OCI-LY7 (cell line): ENCODE measurements around the gene LY6G6D. TPM values are rescaled to one million over a fixed set of nuclear protein-coding genes. Genes with fewer than 3 reads are reported as not detected.

ENCODE experiments used
- BruUV-seq: library from RNA; stranded (reverse); fragments of 400-500 nt; replicated peaks from 2 replicates; lab custom pipeline; 2021; lab: Mats Ljungman, UMichigan
- CTCF ChIA-PET: fragments of 300-600 bp; sonication (Branson Sonifier 250); formaldehyde crosslinking; loops from one replicate; lab custom pipeline; 2022; ENCODE audit warnings: antibody characterized with exemption; ENCODE audit not compliant: unreplicated experiment; lab: Charles Lee
- POLR2A ChIA-PET: fragments of 300-600 bp; sonication (Branson Sonifier 250); formaldehyde crosslinking; loops from one replicate; lab custom pipeline; 2022; ENCODE audit warnings: antibody characterized with exemption; lab: Charles Lee
- DNase-seq: peaks from one replicate; pipeline ENCODE4 v3.0.0-alpha.2; 2015; ENCODE audit warnings: low spot score
- H2AFZ ChIP-seq: fragments of 200-600 bp; sonication (generic), shearing (Covaris generic); 2 replicates; pipeline ENCODE4 v1.6.1; 2014; ENCODE audit warnings: mild to moderate bottlenecking, antibody characterized with exemption, low read length, moderate library complexity
- H3K27ac ChIP-seq: fragments of 200-600 bp; sonication (generic); 2 replicates; pipeline ENCODE4 v1.5.1; 2014; ENCODE audit warnings: mixed run types, low read depth, mild to moderate bottlenecking, moderate library complexity, low read length, inconsistent platforms; ENCODE audit not compliant: poor library complexity, severe bottlenecking
- H3K36me3 ChIP-seq: fragments of 200-600 bp; sonication (generic); 2 replicates; pipeline ENCODE4 v1.6.1; 2014; ENCODE audit warnings: mild to moderate bottlenecking, antibody characterized with exemption, low read length, moderate library complexity, mixed read lengths; ENCODE audit not compliant: insufficient read depth
- H3K4me1 ChIP-seq: fragments of 200-600 bp; sonication (generic); 2 replicates; pipeline ENCODE4 v1.5.1; 2014; ENCODE audit warnings: mild to moderate bottlenecking, low read length; ENCODE audit not compliant: insufficient read depth, poor library complexity, severe bottlenecking
- H3K4me2 ChIP-seq: fragments of 200-600 bp; sonication (generic); 2 replicates; pipeline ENCODE4 v1.6.1; 2014; ENCODE audit warnings: mild to moderate bottlenecking, low read length
- H3K4me3 ChIP-seq: fragments of 200-600 bp; sonication (generic); 2 replicates; pipeline ENCODE4 v1.5.1; 2014; ENCODE audit warnings: mild to moderate bottlenecking, low read depth, low read length; ENCODE audit not compliant: poor library complexity, severe bottlenecking
- H3K79me2 ChIP-seq: fragments of 200-600 bp; sonication (generic); 2 replicates; pipeline ENCODE4 v1.6.1; 2016; ENCODE audit warnings: low read depth, mild to moderate bottlenecking, low read length, moderate library complexity, mixed read lengths; ENCODE audit not compliant: insufficient read depth
- H3K9me2 ChIP-seq: fragments of 200-600 bp; sonication (generic); 2 replicates; pipeline ENCODE4 v1.6.1; 2016; ENCODE audit warnings: mild to moderate bottlenecking, low read length, mixed read lengths; ENCODE audit not compliant: insufficient read depth
- H3K9me3 ChIP-seq: fragments of 200-600 bp; sonication (generic); 2 replicates; pipeline ENCODE4 v1.6.1; 2014; ENCODE audit warnings: mild to moderate bottlenecking, mixed run types, low read length, mixed read lengths
- H4K20me1 ChIP-seq: fragments of 200-600 bp; sonication (generic); 2 replicates; pipeline ENCODE4 v1.6.1; 2014; ENCODE audit warnings: mild to moderate bottlenecking, antibody characterized with exemption, low read length, moderate library complexity, mixed read lengths; ENCODE audit not compliant: insufficient read depth
- CTCF ChIP-seq: fragments of 200-600 bp; sonication (generic); conservative IDR thresholded peaks from 2 replicates; pipeline ENCODE4 v1.5.1; 2014; ENCODE audit warnings: mild to moderate bottlenecking, antibody characterized with exemption, low read length, moderate library complexity, mixed read lengths
- EZH2phosphoT487 ChIP-seq: fragments of 200-600 bp; sonication (generic); IDR thresholded peaks from 2 replicates; pipeline ENCODE4 v1.6.1; 2018; ENCODE audit warnings: low read depth, borderline replicate concordance, mild to moderate bottlenecking, mixed run types, antibody characterized with exemption, low read length, moderate library complexity, mixed read lengths
- intact Hi-C: fragments of 100-400 bp; cut with micrococcal nuclease; formaldehyde crosslinking; loops from one replicate; pipeline ENCODE4 v1.10.0; 2022; ENCODE audit not compliant: unreplicated experiment
- total RNA-seq, 2 experiments: library from RNA; depleted of rRNA in 1 of 2; stranded (reverse); fragments of >200 nt in 1 of 2; shearing (Covaris generic) in 1 of 2; gene quantifications; 2 replicates each; pipeline ENCODE4 v1.2.3, GENCODE V29; 2014 to 2022

Gene LY6G6D
- total RNA-seq, 2 experiments from 2014 or later: not detected

GRCh38 chr6:31680226-31681134 is 34.7 kb upstream of the LY6G6D start, which contains the start of gene LY6G5C:
LY6G5C (minus strand) TSS chr6:31681067; CDS start chr6:31680373, 694 bp downstream.
- Histone ChIP-seq H2AFZ (peak within 1 kb of the TSS; percentile 33; the same call in 1 of the 2 replicates), H3K27ac (no peak within 1 kb of the TSS), H3K9me3 (no peaks in the 10 kb centered on the region), H3K36me3 (no peaks in the 10 kb centered on the region), H3K79me2 (no peaks in the 10 kb centered on the region), H3K4me1 (peaks cover 30% of the 10 kb centered on the region), H3K9me2 (no peaks in the 10 kb centered on the region), H3K4me2 (peak within 1 kb of the TSS; percentile 56), H3K4me3 (peak within 1 kb of the TSS; percentile 18), H4K20me1 (no peaks in the 10 kb centered on the region)
- intact Hi-C loops: loop anchor here (1.0 to 10.0 kb wide), 7 partner anchors 46 to 456 kb away; partner anchors contain the start of gene EHMT2
- peak; percentile 70 for TF ChIP-seq CTCF
- TF ChIP-seq EZH2phosphoT487: no peak
- POLR2A ChIA-PET: interaction anchor here (1.0 kb wide), 1 partner anchor 58 kb away, joined by 3 read pairs; no protein-coding TSS in a partner anchor
- CTCF ChIA-PET: no interaction called here
- DNase-seq: peak; percentile 74
- no TSS peak for BruUV-seq

- DNase-seq: peak; percentile 25
- H4K20me1 ChIP-seq: no peaks in the 10 kb centered on the region
- intact Hi-C loops: loop anchor here (2.0 to 10.0 kb wide), 3 partner anchors 46 to 456 kb away; partner anchors contain the start of gene EHMT2
- ChIA-PET POLR2A (interaction anchor here (1.0 kb wide), 1 partner anchor 57 kb away, joined by 3 read pairs; no protein-coding TSS in a partner anchor), CTCF (interaction anchor here (0.5 kb wide), 1 partner anchor 183 kb away, joined by 4 read pairs; no protein-coding TSS in a partner anchor)
- H3K4me2 ChIP-seq: peak overlapping the region; percentile 56
- no peaks in the 10 kb centered on the region for H3K79me2 ChIP-seq
- no peaks in the 10 kb centered on the region for H3K9me2 ChIP-seq
- H3K27ac ChIP-seq: no peak overlapping the region
- H3K9me3 ChIP-seq: no peaks in the 10 kb centered on the region
- peak overlapping the region; percentile 18 for H3K4me3 ChIP-seq
- TF ChIP-seq CTCF (no peak), EZH2phosphoT487 (no peak)
- peaks cover 2% of the 10 kb centered on the region; the same call in 1 of the 2 replicates for H3K36me3 ChIP-seq
- peak overlapping the region; percentile 33; the same call in 1 of the 2 replicates for H2AFZ ChIP-seq
- H3K4me1 ChIP-seq: peaks cover 29% of the 10 kb centered on the region
- no TSS peak for BruUV-seq
Measured at GRCh38 chr6:31681135-31681671, 33.9 kb upstream of the LY6G6D start.
